ENCODE data around the gene RNF4. TPM values are rescaled to one million over a fixed set of nuclear protein-coding genes. Genes with fewer than 3 reads are reported as not detected.

Gene RNF4
- total RNA-seq, 2 experiments from 2014 or later, result 65.0 to 76.5 TPM

- Histone ChIP-seq H4K20me1 (ENCODE audit: insufficient read depth, low read length) (no peaks in the 10 kb centered on the region), H3K4me2 (ENCODE audit: low read length) (no peak overlapping the region), H3K27ac (ENCODE audit: low read depth, low read length, poor library complexity, severe bottlenecking) (no peak overlapping the region), H3K9me3 (ENCODE audit: low read length) (no peaks in the 10 kb centered on the region), H3K79me2 (ENCODE audit: insufficient read depth, low read depth, low read length) (peaks cover 81% of the 10 kb centered on the region), H3K4me1 (ENCODE audit: insufficient read depth, low read length, poor library complexity, severe bottlenecking) (no peaks in the 10 kb centered on the region), H3K36me3 (ENCODE audit: insufficient read depth, low read length) (no peaks in the 10 kb centered on the region), H3K9me2 (ENCODE audit: insufficient read depth, low read length) (no peaks in the 10 kb centered on the region), H2AFZ (ENCODE audit: low read length) (no peak overlapping the region), H3K4me3 (ENCODE audit: low read depth, low read length, poor library complexity, severe bottlenecking) (no peak overlapping the region)
- CTCF ChIA-PET (ENCODE audit: unreplicated experiment), result no interaction called here
- intact Hi-C loops (cut with micrococcal nuclease; ENCODE audit: unreplicated experiment), result no loop called here
- no TSS peak for BruUV-seq (replicated peaks)
- POLR2A ChIA-PET, result no interaction called here
- no peak for DNase-seq (ENCODE audit: low spot score)
- TF ChIP-seq EZH2phosphoT487 (IDR thresholded peaks at IDR 0.05; ENCODE audit: borderline replicate concordance, low read depth, low read length), result no peak
- TF ChIP-seq CTCF (conservative IDR thresholded peaks at IDR 0.05; ENCODE audit: low read length), result no peak
Observed at GRCh38 chr4:2560167-2560566, 91.3 kb downstream of the RNF4 start.

Other genes starting within 250 kb of the RNF4 start
- gene HAUS3, start 227.0 kb upstream of the RNF4 start, total RNA-seq (2014; rRNA removed; shearing (Covaris generic)), result 15.9 and 20.1 TPM in 2 replicates
- 21.1 and 22.2 TPM in 2 replicates for gene HAUS3, start 227.0 kb upstream of the RNF4 start, total RNA-seq (2022)
- gene POLN, start 227.0 kb upstream of the RNF4 start, total RNA-seq (2014; rRNA removed; shearing (Covaris generic)), result 2.7 and 4.4 TPM in 2 replicates
- 3.5 and 4.0 TPM in 2 replicates for gene POLN, start 227.0 kb upstream of the RNF4 start, total RNA-seq (2022)
- gene MXD4, start 207.0 kb upstream of the RNF4 start, total RNA-seq (2014; rRNA removed; shearing (Covaris generic)), result 2.4 and 3.0 TPM in 2 replicates
- gene MXD4, start 207.0 kb upstream of the RNF4 start, total RNA-seq (2022), result 10.4 and 11.6 TPM in 2 replicates
- 4.8 TPM in 1 of 2 replicates, not detected in the other for gene ZFYVE28, start 50.5 kb upstream of the RNF4 start, total RNA-seq (2014; rRNA removed; shearing (Covaris generic))
- 0.32 TPM in 1 of 2 replicates, not detected in the other for gene ZFYVE28, start 50.5 kb upstream of the RNF4 start, total RNA-seq (2022)
- not detected in 2 replicates for gene CFAP99, start 50.2 kb upstream of the RNF4 start, total RNA-seq (2014; rRNA removed; shearing (Covaris generic))
- not detected in 2 replicates for gene CFAP99, start 50.2 kb upstream of the RNF4 start, total RNA-seq (2022)
- gene FAM193A, start 67.5 kb downstream of the RNF4 start, total RNA-seq (2014; rRNA removed; shearing (Covaris generic)), result 17.1 and 17.8 TPM in 2 replicates
- gene FAM193A, start 67.5 kb downstream of the RNF4 start, total RNA-seq (2022), result 36.7 and 38.6 TPM in 2 replicates

All from OCI-LY7 (cell line).